Activated T-cell treated with anti-CD3 and anti-CD28 coated beads, Interleukin-2, amount 50 U/mL, for 72 hours (primary cell): ENCODE data around the gene FGF9. TPM values are rescaled to one million over a fixed set of nuclear protein-coding genes. Genes with fewer than 3 reads are reported as not detected.

Experiments
- ATAC-seq, 2 donors: fragments of 150-1000 bp; cut with Tn5 transposase; replicated peaks in 1 of 2; 2 replicates each; pipeline ENCODE4 v1.10.0; 2021; ENCODE audit warnings: moderate library complexity in 2 of 2, mild to moderate bottlenecking in 1 of 2
- DNase-seq, 2 donors: peaks; one replicate each; pipeline ENCODE4 v3.0.0; 2021 to 2022; ENCODE audit warnings: mixed read lengths in 1 of 2
- H3K27ac Mint-ChIP-seq: one replicate; pipeline ENCODE4 v1.8.0; 2022; ENCODE audit warnings: mild to moderate bottlenecking, moderate library complexity, mixed read lengths
- H3K27me3 Mint-ChIP-seq: one replicate; pipeline ENCODE4 v1.8.0; 2022; ENCODE audit warnings: low read depth, mixed read lengths
- H3K36me3 Mint-ChIP-seq, 2 donors: one replicate each; pipeline ENCODE4 v1.8.0; 2022; ENCODE audit warnings: mixed read lengths in 2 of 2, mild to moderate bottlenecking in 1 of 2; ENCODE audit not compliant: insufficient read depth in 2 of 2
- H3K4me1 Mint-ChIP-seq: one replicate; pipeline ENCODE4 v1.8.0; 2022; ENCODE audit warnings: low read depth, mixed read lengths
- H3K4me3 Mint-ChIP-seq, 2 donors: one replicate each; pipeline ENCODE4 v1.8.0; 2022; ENCODE audit warnings: mild to moderate bottlenecking in 2 of 2, mixed read lengths in 2 of 2, moderate library complexity in 2 of 2
- H3K9me3 Mint-ChIP-seq, 2 donors: one replicate each; pipeline ENCODE4 v1.8.0; 2022; ENCODE audit warnings: mixed read lengths in 2 of 2
- total RNA-seq, 2 donors: library from RNA; stranded (reverse); gene quantifications; one replicate each; pipeline ENCODE4 v1.2.3, GENCODE V29; 2022

FGF9 gene
- total RNA-seq, 2 donors from 2014 or later, result 0.46 to 0.67 TPM

DNA sequence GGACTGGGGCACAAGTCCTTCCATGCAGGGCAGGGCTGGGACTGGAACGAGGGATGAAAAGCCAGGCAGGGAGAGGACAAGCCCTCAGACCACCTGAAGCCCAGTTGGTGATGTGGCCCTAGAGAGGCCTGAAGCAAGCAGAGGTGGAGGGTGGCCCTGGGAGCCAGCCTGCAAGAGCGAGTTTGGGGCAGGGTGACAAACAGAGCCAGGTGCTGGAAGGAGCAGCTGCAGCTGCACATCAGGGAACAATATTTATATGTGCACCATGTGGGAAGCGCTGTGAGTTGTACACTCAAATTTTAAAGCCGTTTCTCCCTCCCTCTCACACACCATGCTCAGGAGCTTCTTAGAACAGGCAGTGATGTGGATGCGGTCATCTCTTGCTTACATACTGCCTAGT lies 67.8 kb downstream of the FGF9 start:
- Mint-ChIP-seq H3K9me3 (no peaks in the 10 kb centered on the region), H3K36me3 (no peaks in the 10 kb centered on the region), H3K27ac (no peak overlapping the region), H3K4me3 (no peak overlapping the region), H3K27me3 (peaks cover 17% of the 10 kb centered on the region), H3K4me1 (no peaks in the 10 kb centered on the region)
- DNase-seq, result no peak
- no peak for ATAC-seq

DNA sequence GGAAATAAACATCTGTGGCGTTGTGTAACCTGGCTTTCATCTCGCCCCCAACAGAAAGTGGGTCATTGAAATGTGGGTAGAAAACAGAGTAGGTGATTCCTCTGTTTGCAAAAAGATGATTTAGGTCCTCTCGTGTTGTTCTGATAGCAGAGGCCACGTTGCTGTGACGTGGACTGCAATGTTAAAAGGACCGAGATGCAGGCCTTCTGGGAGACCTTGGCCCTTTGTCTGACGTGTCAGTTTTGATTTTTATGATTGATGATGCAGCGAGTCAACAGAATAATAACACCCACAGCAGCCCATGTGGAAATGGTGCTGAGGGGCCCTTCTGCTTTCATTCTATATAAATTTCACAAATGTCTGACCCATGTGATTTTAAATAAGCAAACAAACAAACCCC lies 68.9 kb downstream of the FGF9 start:
- Mint-ChIP-seq H3K9me3 (no peaks in the 10 kb centered on the region), H3K27me3 (peaks cover 17% of the 10 kb centered on the region), H3K36me3 (no peaks in the 10 kb centered on the region), H3K4me3 (no peak overlapping the region), H3K27ac (no peak overlapping the region), H3K4me1 (no peaks in the 10 kb centered on the region)
- ATAC-seq (no peak), DNase-seq (no peak)

DNA sequence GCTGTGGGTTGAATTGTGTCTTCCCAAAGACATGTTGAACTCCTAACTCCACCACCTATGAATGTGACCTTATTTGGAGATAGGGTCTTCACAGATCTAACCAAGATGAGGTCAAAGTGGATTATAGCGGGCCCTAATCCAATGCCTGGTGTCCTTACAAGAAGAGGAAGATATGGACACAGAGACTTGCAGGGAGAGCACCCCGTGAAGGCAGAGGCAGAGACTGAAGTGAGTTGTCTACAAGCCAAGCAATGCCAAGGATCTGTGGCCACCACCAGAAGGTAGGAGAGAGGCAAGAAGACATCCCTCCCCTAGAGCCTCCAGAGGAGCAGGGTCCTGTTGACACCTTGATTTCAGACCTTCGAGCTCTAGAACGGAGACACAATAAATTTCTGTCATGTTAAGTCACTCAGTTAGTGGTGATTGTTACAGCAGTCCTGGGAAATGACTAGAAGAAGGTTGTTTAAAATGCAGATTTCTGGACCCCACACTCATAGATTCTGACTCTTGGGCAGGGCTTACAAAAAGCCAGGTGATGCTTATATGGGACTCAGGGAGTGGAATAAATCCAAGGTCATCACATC lies 70.6 kb downstream of the FGF9 start:
- ATAC-seq (no peak), DNase-seq (no peak)
- H3K36me3 Mint-ChIP-seq, result no peaks in the 10 kb centered on the region
- no peaks in the 10 kb centered on the region for H3K9me3 Mint-ChIP-seq
- no peaks in the 10 kb centered on the region for H3K4me1 Mint-ChIP-seq
- peaks cover 17% of the 10 kb centered on the region for H3K27me3 Mint-ChIP-seq
- H3K27ac Mint-ChIP-seq, result no peak overlapping the region
- H3K4me3 Mint-ChIP-seq, result no peak overlapping the region

DNA sequence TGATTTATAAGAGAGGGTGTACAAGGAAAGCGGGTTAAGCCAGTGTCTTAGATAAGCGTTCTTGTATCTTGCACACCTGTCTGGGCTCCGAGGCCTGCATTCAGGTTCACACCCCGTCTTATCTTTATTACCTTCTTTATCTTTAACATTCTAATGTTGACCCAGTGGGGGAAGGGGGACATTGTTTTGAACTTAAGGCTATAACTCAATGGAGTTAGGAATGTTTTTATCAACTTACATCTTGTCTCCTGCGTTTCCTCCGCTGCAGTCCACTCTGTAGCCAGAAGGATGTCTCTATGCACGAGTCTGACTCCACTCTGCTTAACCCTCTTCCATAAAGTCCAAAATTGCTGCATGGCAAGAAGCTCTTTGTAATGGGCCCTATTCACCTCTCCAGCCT lies 71.2 kb downstream of the FGF9 start:
- DNase-seq, result no peak
- Mint-ChIP-seq H3K4me1 (no peaks in the 10 kb centered on the region), H3K27ac (no peak overlapping the region), H3K9me3 (no peaks in the 10 kb centered on the region), H3K4me3 (no peak overlapping the region), H3K27me3 (peaks cover 17% of the 10 kb centered on the region), H3K36me3 (no peaks in the 10 kb centered on the region)
- no peak for ATAC-seq

DNA sequence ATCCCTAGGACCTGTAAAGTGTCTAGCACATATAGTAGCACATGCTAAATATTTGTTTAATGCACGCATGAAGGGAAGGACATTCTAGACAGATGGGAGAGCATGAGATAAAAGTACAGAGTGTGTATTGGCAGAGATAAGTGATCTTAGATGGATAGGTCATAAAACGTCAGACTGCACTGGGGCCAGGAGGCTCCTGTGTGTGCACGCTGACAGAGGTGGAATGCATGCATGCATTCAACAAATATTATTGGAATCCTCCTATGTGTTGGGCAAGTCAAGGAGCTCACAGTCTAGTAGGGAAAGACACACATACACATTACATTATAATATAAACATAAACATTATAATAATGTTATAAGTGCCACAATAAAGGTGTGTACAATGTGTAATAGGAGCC lies 73.3 kb downstream of the FGF9 start:
- H3K4me3 Mint-ChIP-seq, result no peak overlapping the region
- H3K27ac Mint-ChIP-seq, result no peak overlapping the region
- H3K36me3 Mint-ChIP-seq, result no peaks in the 10 kb centered on the region
- DNase-seq (no peak), ATAC-seq (no peak)
- no peaks in the 10 kb centered on the region for H3K4me1 Mint-ChIP-seq
- peaks cover 16% of the 10 kb centered on the region for H3K27me3 Mint-ChIP-seq
- no peaks in the 10 kb centered on the region for H3K9me3 Mint-ChIP-seq

DNA sequence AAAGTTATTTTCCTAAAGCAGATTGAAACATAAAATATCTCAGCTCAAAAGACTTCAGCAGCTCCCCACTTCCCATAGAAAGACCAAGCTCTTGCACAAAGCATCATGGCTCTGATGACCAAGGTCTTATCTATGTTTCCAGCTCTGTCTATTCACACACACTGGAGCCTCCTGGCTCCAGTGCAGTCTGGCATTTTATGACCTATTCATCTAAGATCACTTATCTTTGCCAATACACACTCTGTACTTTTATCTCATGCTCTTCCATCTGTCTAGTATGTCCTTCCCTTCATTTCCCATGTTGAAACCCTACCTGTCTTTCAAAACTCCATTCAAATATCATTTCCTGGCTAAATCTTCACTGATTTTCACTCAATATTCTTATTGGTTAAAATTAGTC lies 74.4 kb downstream of the FGF9 start:
- peaks cover 8% of the 10 kb centered on the region for H3K27me3 Mint-ChIP-seq
- no peak overlapping the region for H3K4me3 Mint-ChIP-seq
- H3K9me3 Mint-ChIP-seq, result no peaks in the 10 kb centered on the region
- H3K27ac Mint-ChIP-seq, result no peak overlapping the region
- ATAC-seq (no peak), DNase-seq (no peak)
- no peaks in the 10 kb centered on the region for H3K36me3 Mint-ChIP-seq
- no peaks in the 10 kb centered on the region for H3K4me1 Mint-ChIP-seq

DNA sequence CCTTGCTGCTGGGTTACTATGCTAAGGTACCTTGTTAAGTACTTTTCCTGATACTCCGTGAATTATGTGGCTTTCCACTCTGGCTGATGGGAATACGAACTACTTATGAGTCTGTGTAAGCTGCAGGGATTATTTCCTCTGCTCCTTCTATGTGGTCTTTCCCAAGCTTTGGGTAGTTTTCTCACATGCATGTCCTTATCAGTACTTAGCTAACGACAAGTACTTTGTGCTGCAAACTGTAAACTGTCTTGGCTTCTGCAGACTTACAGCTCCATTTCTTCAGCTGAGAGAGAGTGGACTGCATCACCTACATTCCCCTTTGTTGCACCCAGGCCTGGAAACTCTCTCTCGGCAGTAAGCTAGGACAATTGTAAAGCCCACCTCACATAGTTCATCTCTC lies 76.6 kb downstream of the FGF9 start:
- Mint-ChIP-seq H3K27ac (no peak overlapping the region), H3K9me3 (peaks cover 0 to 3% of the 10 kb centered on the region in 2 donors), H3K4me3 (no peak overlapping the region), H3K36me3 (no peaks in the 10 kb centered on the region), H3K4me1 (no peaks in the 10 kb centered on the region), H3K27me3 (peaks cover 8% of the 10 kb centered on the region)
- DNase-seq, result no peak
- no peak for ATAC-seq

DNA sequence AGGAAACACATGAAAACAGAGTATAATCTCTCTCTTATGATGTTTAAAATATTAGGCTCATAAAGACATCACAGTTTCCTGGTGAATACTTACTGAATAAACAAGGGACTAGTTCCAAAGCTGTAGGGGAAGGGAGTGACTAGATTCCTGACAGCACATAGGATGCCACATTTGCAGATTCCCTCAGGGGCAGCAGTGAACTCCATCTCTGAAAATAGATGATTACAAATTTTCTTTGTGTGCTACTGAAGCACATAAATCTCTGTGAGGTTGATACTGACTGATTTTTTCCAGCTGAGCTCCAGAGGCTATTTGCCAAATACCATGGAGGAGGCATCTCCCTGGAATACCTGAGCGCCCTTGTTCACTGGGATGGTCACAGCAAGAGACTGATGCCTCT lies 77.3 kb downstream of the FGF9 start:
- H3K4me3 Mint-ChIP-seq, result no peak overlapping the region
- no peak for DNase-seq
- no peak overlapping the region for H3K27ac Mint-ChIP-seq
- no peak for ATAC-seq
- peaks cover 0 to 3% of the 10 kb centered on the region in 2 donors for H3K9me3 Mint-ChIP-seq
- no peaks in the 10 kb centered on the region for H3K36me3 Mint-ChIP-seq
- H3K4me1 Mint-ChIP-seq, result no peaks in the 10 kb centered on the region
- H3K27me3 Mint-ChIP-seq, result peaks cover 8% of the 10 kb centered on the region

DNA sequence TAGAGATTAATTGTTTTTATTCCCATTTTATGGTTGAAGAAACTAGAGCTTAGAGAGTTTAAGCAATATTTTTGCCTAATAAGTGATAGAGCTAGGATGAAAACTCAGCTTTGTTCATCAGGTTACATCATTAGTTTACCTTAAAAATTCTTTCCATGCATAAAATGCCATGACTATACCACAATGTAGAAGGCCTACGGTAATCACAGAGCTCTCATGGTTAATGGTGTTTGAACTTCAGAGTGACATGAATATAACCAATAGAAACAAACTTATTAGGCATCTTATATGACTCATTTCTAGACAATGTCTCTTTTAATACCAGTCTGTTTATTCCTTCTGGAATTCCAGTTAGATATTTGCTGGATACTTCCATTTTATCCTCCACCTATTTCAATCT lies 78.5 kb downstream of the FGF9 start:
- Mint-ChIP-seq H3K27ac (no peak overlapping the region), H3K27me3 (peaks cover 8% of the 10 kb centered on the region), H3K36me3 (no peaks in the 10 kb centered on the region), H3K9me3 (peaks cover 0 to 3% of the 10 kb centered on the region in 2 donors), H3K4me3 (no peak overlapping the region), H3K4me1 (no peaks in the 10 kb centered on the region)
- ATAC-seq (no peak), DNase-seq (no peak)

DNA sequence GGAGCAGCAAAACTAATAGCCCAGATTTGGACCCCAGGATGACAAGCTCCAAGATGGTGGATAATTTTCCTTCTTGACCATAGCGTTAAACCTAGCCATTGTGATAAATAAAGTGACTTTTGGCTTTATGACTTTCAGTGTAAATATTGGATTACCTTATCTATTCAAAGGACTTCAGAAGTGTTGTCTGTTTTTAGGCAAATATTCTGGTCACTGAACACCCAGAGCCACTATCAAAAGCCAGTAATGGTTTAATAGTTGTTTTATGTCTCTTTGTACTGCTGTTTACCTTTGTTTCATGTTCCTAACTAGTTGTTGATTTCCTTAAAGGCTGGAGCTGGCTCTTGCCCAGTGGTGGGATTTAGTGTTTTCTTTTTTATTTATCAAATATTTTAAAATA lies 81.6 kb downstream of the FGF9 start:
- no peak for DNase-seq
- Mint-ChIP-seq H3K36me3 (no peaks in the 10 kb centered on the region), H3K4me3 (no peak overlapping the region), H3K27ac (no peak overlapping the region), H3K9me3 (peaks cover 0 to 3% of the 10 kb centered on the region in 2 donors), H3K27me3 (peaks cover 6% of the 10 kb centered on the region), H3K4me1 (no peaks in the 10 kb centered on the region)
- ATAC-seq, result no peak

DNA sequence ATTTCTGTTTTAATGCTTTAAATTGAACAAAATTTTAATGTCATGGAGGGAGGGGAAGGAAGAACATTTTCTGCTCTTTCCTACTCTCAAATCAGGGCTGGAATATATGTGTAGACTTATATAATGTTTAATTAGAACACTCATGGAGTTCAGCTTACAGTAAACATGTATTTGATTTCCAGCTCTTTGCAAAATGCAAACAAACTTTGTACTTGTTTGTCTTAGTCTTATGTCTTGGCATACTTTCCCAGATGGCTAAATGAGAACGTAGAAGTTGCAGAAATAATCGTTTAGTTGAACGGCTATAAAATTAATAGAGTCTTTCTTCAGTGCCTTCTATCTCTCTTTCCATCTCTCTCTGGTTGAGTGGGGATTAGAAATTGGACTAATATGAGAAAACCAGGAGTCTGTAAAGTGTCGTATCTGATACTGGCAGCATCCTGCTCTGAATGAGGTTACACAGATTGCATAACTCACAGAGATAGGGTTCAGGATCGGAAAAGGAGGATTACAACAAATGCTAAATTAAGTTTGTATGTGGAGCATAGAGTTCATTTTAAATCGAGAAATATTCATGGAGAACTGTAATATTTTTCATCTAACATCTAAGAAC lies 82.3 kb downstream of the FGF9 start:
- ATAC-seq (no peak), DNase-seq (no peak)
- Mint-ChIP-seq H3K27ac (no peak overlapping the region), H3K4me1 (no peaks in the 10 kb centered on the region), H3K9me3 (peaks cover 0 to 3% of the 10 kb centered on the region in 2 donors), H3K27me3 (no peaks in the 10 kb centered on the region), H3K36me3 (no peaks in the 10 kb centered on the region), H3K4me3 (no peak overlapping the region)

Other genes starting within 250 kb of the FGF9 start
- gene ZDHHC20, start 211.8 kb upstream of the FGF9 start, total RNA-seq, result 10 to 100 TPM; 44.1 to 58.5 TPM
- gene MICU2, start 66.9 kb upstream of the FGF9 start, total RNA-seq, result 10 to 100 TPM; 25.7 to 29.2 TPM